PC-3 (cell line): ENCODE measurements around the gene ETAA1.

ENCODE experiments used
- EZH2 ChIP-seq: fragments of 300-600 bp; sonication (generic); IDR thresholded peaks from one replicate; pipeline ENCODE4 v1.6.1; 2017; ENCODE audit warnings: antibody characterized with exemption, mild to moderate bottlenecking, low read length; ENCODE audit not compliant: unreplicated experiment
- TF ChIP-seq, protein P1 (sequence below): fragments of 300-600 bp; sonication (generic); conservative IDR thresholded peaks from 2 replicates; pipeline ENCODE4 v1.5.1; 2017; ENCODE audit warnings: antibody characterized with exemption, low read depth, mild to moderate bottlenecking, low read length

DNA sequence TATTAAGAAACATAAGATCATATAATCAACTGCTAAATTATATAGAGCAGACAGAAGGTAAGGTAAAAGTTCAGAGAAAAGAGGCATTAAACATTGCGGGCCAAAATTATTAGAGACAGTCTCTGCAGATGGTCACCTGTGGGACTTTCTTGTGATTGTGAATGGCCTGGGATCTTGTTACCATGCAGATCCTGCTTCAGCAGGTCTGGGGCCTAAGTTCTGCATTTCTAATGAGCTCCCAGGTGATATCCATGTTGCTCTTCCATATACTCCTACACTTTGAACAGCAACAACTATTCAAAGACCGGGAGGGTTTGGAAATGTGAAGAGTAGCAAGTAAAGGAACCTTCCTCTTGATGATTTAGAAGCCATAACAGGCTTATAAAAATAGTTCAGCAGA, 8.5 kb upstream of the ETAA1 start:
- TF ChIP-seq, protein P1, sequence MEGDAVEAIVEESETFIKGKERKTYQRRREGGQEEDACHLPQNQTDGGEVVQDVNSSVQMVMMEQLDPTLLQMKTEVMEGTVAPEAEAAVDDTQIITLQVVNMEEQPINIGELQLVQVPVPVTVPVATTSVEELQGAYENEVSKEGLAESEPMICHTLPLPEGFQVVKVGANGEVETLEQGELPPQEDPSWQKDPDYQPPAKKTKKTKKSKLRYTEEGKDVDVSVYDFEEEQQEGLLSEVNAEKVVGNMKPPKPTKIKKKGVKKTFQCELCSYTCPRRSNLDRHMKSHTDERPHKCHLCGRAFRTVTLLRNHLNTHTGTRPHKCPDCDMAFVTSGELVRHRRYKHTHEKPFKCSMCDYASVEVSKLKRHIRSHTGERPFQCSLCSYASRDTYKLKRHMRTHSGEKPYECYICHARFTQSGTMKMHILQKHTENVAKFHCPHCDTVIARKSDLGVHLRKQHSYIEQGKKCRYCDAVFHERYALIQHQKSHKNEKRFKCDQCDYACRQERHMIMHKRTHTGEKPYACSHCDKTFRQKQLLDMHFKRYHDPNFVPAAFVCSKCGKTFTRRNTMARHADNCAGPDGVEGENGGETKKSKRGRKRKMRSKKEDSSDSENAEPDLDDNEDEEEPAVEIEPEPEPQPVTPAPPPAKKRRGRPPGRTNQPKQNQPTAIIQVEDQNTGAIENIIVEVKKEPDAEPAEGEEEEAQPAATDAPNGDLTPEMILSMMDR: no peak
- TF ChIP-seq EZH2: no peak
